Left kidney (tissue), 2 donors: ENCODE results near the gene BCL2L11. TPM values are rescaled to one million over a fixed set of nuclear protein-coding genes. Genes with fewer than 3 reads are reported as not detected.

Experiments
- DNase-seq: peaks from one replicate; pipeline ENCODE4 v3.0.0-alpha.2; 2013
- polyA plus RNA-seq: library from polyadenylated mRNA; unstranded; fragments of 120-200 nt; gene quantifications from one replicate; pipeline ENCODE4 v1.2.1, GENCODE V29; 2013; ENCODE audit not compliant: insufficient read length

The BCL2L11 gene
- polyA plus RNA-seq, 1 donor: 17.8 TPM

DNA sequence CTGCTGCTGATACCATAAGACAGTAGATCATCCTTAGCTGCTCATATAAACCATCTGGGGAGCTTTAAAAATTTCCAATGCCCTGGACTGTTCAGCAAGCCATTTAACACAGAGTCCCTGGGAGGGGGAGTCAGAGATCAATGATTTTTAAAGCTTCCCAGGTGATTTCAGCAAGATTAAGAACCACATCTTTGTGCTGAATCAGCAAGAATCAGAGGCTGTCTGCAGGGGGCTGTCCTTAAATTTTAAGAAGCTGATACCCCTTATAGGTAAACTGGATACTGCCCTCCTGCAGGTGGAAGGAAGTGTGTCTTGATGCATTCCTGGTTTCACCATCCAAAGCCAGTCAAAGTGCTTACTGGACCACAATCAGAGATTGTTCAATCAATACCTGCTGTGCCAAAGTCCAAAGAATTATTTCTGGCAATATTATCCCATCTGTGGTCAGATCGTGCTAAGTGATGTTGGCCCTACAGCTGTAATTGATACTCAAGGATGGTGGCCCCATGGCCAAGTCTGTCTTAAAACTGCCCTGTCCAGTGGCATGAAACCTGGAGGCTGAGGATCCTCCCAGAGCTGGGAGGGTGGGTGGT, 72.2 kb downstream of the BCL2L11 start:
- DNase-seq: no peak

DNA sequence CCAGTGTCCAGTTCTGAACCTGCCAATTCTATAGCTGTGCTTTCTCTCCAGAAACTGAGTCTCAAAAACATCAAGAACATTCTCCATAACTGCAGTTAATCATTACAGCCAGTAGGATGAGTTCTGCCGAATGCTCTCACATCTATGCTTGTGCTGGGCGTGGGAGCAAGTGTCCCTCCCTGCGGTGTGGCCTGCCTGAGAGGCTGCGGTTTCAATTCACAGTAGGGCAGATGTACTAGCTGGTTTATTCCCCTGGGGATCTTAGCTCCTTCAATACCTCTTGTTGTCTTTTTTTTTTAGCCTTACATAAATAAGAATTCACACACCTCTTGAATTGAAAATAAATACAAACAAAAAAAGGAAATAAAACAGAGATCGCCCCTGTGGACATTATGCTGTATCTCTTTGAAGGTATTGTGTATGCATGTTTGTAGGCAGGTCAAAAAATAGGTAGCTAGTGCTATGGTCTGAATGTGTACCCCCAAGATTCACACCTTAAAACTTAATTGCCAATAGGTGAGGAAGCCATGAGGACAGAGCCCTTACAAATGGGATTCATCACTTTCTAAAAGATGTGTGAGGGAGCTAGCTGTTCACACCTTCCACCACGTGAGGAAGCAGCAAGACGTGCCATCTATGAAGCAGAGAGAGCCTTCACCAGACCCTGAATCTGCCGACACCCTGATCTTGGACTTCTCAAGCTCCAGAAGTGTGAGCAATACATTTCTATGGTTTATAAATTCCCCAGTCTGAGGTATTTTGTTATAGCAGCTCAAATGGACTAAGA, 74.3 kb downstream of the BCL2L11 start:
- no peak for DNase-seq

DNA sequence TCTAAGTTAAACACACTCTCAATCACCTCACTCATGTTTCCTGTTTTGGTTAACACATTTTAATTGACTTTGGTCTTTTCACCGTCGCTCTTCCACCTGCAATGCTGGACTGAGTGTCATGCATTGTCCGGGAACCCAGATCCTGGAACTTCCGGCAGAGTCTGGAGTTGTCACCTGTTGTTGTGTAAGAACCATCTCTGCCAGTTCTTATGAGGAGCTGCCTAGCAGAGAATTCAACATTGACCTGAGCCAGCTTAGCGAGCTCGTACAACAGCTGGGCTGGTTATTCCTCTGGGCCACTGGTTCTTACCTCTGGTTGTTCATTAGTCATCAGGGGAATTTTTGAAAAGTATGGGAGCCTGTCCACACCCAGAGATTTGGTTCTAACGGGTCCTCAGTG, 75.7 kb downstream of the BCL2L11 start:
- no peak for DNase-seq

DNA sequence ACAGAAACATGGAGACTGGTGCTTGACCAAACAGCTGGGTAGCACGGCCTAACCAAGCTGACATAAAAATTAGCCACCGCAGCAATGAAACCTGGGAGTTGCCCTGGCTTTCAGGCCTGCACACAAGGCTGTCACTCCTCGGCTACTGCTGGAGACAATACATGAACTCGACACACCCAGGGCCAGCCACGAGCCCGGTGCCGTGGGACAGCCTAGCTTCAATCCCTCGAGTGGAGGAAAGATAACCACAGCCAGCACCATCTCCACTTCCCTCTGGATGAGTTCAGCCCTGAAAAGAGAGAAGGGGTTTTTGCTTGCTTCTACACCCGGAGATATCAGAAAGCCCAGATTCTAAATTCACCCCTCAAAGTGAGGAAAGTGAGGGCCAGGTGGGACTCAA, 78.0 kb downstream of the BCL2L11 start:
- DNase-seq: no peak

DNA sequence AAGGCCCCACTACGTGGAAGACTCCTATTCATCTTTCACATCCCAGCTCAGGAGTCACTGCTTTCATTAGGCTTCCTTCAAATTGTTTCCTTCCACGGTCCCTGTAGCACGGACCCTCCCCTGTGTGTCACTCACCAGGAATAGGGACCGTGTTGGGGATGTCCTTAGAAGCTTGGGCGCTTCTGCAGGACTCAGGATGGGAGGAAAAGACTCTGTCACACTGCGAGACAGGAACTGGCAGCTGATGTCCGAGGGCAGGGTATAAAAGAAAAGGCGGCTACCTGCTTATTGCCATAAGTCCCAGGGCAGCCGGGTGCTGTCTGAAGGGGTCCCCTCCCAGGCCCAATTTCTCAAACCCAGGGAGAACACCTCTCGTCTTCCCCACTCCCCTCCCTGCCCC, 79.1 kb downstream of the BCL2L11 start:
- DNase-seq: no peak

DNA sequence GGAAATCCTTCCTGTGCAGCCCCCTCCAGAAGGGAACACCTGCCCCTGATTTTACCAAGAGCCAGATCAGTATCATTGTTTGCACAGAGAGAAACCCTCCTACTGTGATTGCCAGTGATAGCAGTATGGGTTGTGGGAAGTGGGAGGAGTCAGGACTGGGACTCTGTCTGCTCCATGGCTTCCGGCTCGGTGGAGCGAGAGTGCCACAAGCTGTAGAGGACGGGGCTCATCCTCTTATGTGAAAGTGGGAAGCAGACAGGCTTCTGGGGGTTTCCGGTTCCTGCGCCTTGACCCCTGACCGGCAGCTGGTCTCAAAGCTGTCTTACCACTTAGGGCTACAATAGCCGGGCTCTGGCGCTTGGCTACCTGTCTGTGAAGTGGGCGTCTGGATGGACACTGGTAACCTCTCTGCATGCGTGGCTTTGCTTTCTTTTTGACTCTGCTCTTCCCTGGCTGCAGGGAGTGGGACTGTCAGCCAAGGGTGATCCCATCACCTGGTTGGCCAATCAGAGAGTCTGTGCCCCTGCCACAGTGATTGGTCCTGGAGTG, 79.7 kb downstream of the BCL2L11 start:
- DNase-seq: no peak

DNA sequence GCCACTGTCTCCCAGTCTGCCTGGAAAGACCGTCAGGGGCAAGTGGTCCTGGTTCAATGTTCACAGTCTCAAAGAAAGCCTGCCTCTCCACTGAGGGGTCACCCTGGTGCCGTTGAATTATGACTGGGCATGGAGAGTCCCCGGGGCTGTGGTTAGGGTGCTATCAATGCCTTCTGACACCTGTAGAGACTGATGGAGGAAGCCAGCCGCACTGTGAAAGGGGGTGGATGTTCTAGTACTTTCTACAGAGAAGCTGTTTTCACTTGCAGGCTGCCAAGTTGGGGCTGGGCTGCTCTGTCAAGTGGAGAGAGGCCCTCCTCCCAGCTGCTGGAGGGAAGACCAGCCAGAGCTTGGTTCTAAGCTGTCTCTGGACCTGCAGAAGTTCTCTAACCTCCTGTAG, 80.5 kb downstream of the BCL2L11 start:
- no peak for DNase-seq

DNA sequence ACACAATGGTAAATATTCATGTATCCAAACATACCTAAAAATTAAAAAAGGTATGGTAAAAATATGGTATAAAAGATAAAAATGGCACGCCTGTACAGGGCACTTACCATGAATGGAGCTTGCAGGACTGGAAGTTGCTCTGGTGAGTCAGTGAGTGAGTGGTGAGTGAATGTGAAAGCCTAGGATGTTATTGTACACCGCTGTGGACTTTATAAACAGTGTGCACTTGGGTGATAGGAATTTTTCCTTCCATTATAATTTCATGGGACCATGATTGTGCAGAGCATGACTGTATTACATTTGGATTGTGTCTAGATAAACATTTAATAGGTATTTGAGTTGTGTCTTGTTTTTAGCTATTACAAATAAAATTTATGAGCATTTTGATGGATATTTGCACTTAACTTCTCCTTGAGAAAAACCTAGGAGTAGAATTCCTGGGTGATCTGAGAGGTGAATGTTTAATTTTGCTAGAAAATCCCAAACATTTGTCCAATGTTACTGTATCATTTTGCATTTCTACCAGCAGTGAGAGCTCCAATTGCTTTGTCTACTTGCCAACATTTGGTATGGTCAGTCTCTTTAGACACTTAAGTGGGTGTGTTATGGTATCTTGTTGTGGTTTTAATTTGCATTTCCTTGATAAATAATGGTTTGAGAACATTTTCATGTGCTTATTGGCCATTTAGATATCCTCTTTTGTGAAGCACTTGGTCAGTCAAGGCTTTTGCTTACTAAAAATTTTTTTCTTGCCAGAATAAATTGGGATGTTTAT, 81.7 kb downstream of the BCL2L11 start:
- no peak for DNase-seq

DNA sequence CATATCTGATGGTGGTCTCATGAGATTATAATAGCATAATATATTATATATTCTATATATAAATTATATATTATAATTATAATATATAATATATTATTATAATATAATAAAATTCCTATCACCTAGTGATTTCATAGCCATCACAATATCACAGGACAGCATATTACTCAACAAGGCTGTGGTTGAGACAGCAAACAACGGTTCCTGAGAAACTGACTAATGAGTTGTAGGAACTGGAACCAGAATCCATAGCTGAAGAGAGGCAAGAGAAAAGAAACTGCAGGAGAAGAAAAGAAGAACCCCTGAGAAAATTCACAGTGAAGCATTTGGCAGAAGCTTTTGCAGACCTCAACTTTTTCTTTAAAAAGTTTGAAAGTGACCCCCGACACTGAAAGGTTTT, 84.0 kb downstream of the BCL2L11 start:
- DNase-seq: no peak

DNA sequence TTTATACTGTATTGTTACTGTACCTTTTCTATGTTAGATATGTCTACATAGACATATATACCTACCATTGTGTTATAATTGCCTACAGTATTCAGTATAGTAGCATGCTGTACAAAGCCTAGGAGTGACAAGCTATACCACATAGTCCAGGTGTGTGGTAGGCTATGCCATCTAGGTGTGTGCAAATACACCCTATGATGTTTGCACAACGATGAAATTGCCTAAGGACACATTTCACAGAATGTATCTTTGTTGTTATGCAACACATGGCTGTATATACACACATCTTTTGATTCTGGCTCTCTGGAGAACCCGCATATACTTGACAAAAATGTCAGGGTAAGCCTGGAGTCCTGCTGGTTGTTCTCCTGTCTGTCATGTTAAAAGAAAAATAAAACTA, 85.1 kb downstream of the BCL2L11 start:
- DNase-seq: no peak

DNA sequence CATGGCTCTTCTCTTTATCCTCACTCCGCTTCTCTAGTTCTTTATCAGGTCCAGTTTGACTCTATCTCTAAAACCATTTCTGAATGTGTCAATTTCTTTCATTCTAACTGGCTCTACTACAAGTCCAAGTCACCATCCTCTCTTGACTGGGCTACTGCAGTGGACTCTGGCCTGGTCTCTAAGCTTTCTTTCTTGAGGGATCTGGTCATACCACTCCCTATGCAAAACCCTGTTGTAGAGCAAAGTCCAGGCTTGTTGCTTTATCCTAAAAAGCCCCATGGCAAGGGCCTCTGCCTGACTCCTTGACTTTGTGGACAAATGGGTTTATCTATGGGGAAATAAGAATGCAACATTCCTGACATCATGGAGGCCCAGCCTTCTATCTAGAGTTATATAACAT, 87.1 kb downstream of the BCL2L11 start:
- DNase-seq: no peak

DNA sequence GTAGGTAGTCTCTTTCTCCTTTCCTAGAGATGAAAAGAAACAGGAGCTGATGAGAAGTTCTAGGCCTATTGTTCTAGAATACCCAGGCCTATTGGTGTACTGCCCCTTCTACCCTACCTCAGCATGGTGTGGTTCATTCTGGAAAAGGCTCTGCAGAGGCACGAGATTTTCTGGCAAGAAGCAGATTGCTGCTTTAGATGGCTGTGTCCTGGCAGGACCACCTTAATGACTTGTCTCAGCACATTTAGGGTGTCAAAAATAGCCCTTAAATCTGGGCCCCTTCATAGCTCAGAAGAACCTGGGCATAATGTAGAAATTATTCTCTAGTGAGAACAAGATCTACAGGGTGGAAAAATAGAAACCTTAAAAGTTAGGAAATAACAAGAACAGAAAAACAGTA, 87.9 kb downstream of the BCL2L11 start:
- no peak for DNase-seq

DNA sequence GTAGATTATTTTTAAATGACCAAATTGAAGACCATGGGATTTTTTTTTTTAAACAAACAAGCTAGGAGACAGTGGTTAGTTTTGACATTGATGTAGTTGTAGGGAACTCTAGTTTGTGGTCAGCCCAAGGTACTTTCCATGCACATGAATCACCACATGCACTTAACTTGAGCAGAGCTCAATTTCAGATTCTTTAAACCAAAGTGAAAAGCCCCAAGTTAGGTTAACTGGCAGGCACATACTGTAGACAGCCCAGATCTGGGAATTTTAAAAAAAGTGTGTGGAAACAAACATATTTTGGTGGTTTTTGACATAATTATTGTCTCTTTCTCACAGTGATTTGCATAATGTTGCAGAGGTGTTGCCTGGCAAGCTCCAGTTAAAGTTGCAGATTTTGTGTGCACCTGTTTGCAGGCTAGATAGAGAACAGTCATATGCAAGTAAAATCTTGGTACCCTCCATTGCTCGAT, 88.4 kb downstream of the BCL2L11 start:
- DNase-seq: no peak

DNA sequence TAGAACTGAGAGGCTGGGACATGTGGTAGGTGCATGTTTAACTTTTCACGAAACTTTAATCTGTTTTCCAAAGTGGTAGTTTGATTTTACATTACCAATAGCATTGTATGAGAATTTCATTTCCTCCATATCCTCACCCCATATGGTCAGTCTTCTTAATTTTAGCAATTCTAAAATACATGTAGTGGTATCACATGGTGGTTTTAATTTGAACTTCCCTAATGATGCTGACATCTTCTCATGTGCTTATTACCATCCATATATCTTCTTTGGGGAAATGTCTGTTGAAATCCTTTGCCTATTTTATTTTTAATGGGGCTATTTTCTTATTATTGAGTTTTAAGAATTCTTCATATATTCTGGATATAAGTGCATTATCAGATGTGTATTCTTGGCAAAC, 89.3 kb downstream of the BCL2L11 start:
- no peak for DNase-seq

DNA sequence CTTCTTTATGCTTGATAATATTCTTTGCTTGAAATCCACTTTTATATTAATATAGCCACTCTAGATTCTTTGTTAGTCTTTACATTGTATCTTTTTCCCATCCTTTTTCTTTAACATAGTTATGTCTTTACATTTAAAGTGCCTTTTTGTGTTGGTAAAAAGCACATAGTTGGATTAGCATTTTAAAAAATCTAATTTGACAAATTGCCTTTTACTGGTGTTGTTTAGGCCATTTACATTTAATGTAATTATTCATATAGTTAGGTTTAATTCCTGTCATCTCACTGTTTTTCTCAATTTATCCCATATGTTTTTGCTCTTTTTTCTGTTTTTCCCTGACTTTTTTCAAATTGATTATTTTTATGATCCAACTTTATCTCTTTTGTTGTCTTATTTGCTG, 93.2 kb downstream of the BCL2L11 start:
- DNase-seq: no peak

DNA sequence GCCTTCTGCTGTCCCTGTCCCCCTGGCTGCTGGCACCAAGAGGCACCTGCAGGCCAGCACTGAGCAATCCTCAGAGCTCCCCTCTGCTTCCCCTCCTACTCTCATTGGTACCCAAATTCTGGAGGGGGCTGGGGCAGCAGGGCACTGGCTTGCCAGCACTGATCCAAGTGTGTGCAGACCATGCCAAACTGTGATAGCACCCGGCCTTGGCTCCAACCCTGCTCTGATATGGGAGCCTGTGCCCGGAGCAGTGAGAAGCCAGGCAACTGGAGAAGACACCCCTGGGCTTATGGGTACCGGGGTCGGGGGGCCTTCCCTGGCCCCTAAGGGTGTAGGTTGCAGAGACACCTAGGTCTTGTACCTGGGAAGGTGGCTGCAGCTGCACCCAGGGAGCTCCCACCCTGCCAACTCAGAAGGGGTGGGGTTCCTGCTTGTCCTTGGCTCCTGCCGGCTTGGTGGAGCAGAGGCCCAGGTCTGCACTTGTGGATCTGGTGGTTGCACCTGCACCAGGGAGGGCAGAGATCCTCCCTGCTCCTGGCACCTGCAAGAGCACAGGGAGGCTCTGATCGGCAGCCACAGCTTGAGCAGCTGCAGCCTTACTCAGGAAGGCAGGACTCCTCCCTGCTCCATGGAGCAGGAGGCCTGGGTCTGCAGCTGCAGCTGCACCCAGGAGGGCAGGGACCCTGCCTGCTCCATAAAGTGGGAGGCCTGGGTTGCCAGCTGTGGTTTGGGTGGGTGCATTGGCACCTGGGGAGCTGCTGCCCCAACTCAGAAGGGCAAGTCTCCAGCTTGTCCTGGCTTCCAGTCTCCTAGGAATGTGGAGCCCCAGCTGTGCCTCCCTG, 96.3 kb downstream of the BCL2L11 start:
- no peak for DNase-seq
